ENCODE measurements around the gene CLCN5. TPM values are rescaled to one million over a fixed set of nuclear protein-coding genes. Genes with fewer than 3 reads are reported as not detected.

The CLCN5 gene
- total RNA-seq, 1 experiment from 2014 or later = 2.9 TPM

Small RNAs within 50 kb of the gene (small RNA-seq; reads per million reads assigned to genes)
- not detected for gene MIR188
- 0.34 reads per million, percentile 38 among the genes with 10 or more reads in this experiment for gene MIR362
- 3.0 reads per million, percentile 86 among the genes with 10 or more reads in this experiment for gene MIR500A
- gene MIR500B = not detected
- 1.0 reads per million, percentile 74 among the genes with 10 or more reads in this experiment for gene MIR501
- gene MIR502 = 0.09 reads per million
- gene MIR532 = 3.5 reads per million, percentile 86 among the genes with 10 or more reads in this experiment
- gene MIR660 = 0.80 reads per million, percentile 69 among the genes with 10 or more reads in this experiment
- not detected for gene RNU6-421P

Other genes with a start within 250 kb of the CLCN5 start
- gene PAGE1, start 226.6 kb upstream of the CLCN5 start, total RNA-seq (2014; rRNA removed; shearing (Covaris generic)) = 12.3 and 18.1 TPM in 2 replicates
- gene PAGE4, start 93.3 kb upstream of the CLCN5 start, total RNA-seq (2014; rRNA removed; shearing (Covaris generic)) = not detected in 2 replicates
- 1.4 and 1.9 TPM in 2 replicates for gene USP27X, start 43.1 kb upstream of the CLCN5 start, total RNA-seq (2014; rRNA removed; shearing (Covaris generic))

All from HT1080 (cell line).